HepG2 (cell line): ENCODE results near the gene CSTPP1. TPM values are rescaled to one million over a fixed set of nuclear protein-coding genes. Genes with fewer than 3 reads are reported as not detected.
A peak's percentile ranks its signal among the peaks of the same experiment; 100 is the strongest.

ENCODE experiments used
- BCL3 ChIP-seq: sonication (generic); formaldehyde crosslinking; IDR thresholded peaks from 2 replicates; pipeline ENCODE4 v1.5.1; 2020; ENCODE audit warnings: mild to moderate bottlenecking, missing genetic modification reagents, moderate library complexity
- CCAR2 ChIP-seq: fragments of 200-400 bp; formaldehyde crosslinking; optimal IDR thresholded peaks from 2 replicates; pipeline ENCODE3; 2018; ENCODE audit warnings: low read depth, mild to moderate bottlenecking, low read length, moderate library complexity
- E2F5 ChIP-seq: sonication (generic); formaldehyde crosslinking; conservative IDR thresholded peaks from 2 replicates; pipeline ENCODE4 v1.4.0; 2020; ENCODE audit warnings: missing genetic modification reagents
- EZH2 ChIP-seq: conservative IDR thresholded peaks from 2 replicates; pipeline ENCODE4 v1.6.1; 2012; ENCODE audit warnings: mild to moderate bottlenecking, low read depth, low read length, moderate library complexity
- GABPA ChIP-seq, 2 experiments: IDR thresholded peaks; 2 replicates each; pipeline ENCODE4 v1.6.1; 2011 to 2016; ENCODE audit warnings: low read depth in 2 of 2, low read length in 1 of 2, missing biosample characterization in 1 of 2, missing genetic modification characterization in 1 of 2
- NAIF1 ChIP-seq: sonication (generic); formaldehyde crosslinking; IDR thresholded peaks from 2 replicates; pipeline ENCODE4 v1.5.0; 2020; ENCODE audit warnings: mild to moderate bottlenecking, missing genetic modification reagents, borderline replicate concordance
- NPAS2 ChIP-seq: sonication (generic); formaldehyde crosslinking; IDR thresholded peaks from 2 replicates; pipeline ENCODE4 v1.8.0; 2022; ENCODE audit warnings: mild to moderate bottlenecking, missing genetic modification reagents, borderline replicate concordance
- SALL1 ChIP-seq: sonication (generic); formaldehyde crosslinking; IDR thresholded peaks from 2 replicates; pipeline ENCODE4 v1.8.0; 2022; ENCODE audit warnings: mild to moderate bottlenecking, missing genetic modification reagents
- SP1 ChIP-seq, 2 experiments: fragments of 450-650 bp in 1 of 2; sonication (generic) in 1 of 2; formaldehyde crosslinking in 1 of 2; IDR thresholded peaks; 2 replicates each; pipeline versions ENCODE4 v1.4.0 to v1.6.1; 2016 to 2020; ENCODE audit warnings: missing genetic modification reagents in 1 of 2
- STAT5B ChIP-seq: sonication (generic); formaldehyde crosslinking; IDR thresholded peaks from 2 replicates; pipeline ENCODE4 v1.4.0; 2020; ENCODE audit warnings: missing genetic modification reagents
- TFAP4 ChIP-seq: sonication (generic); IDR thresholded peaks from 2 replicates; pipeline ENCODE4 v1.6.1; 2016; ENCODE audit warnings: low read depth, borderline replicate concordance
- ZNF260 ChIP-seq: sonication (generic); formaldehyde crosslinking; IDR thresholded peaks from 2 replicates; pipeline ENCODE4 v1.4.0; 2020; ENCODE audit warnings: missing genetic modification reagents, low read depth, mild to moderate bottlenecking, borderline replicate concordance
- ZNF282 ChIP-seq: fragments of 450-650 bp; IDR thresholded peaks from 2 replicates; pipeline ENCODE4 v1.6.1; 2018; ENCODE audit not compliant: partially characterized antibody
- ZNF446 ChIP-seq: sonication (generic); formaldehyde crosslinking; IDR thresholded peaks from 2 replicates; pipeline ENCODE4 v1.5.0; 2020; ENCODE audit warnings: mild to moderate bottlenecking, missing genetic modification reagents
- ZNF674 ChIP-seq: sonication (generic); formaldehyde crosslinking; IDR thresholded peaks from 2 replicates; pipeline ENCODE4 v1.5.0; 2020; ENCODE audit warnings: low read depth, mild to moderate bottlenecking, missing genetic modification reagents
- ZNF678 ChIP-seq: sonication (generic); formaldehyde crosslinking; IDR thresholded peaks from 2 replicates; pipeline ENCODE4 v1.4.0; 2020; ENCODE audit warnings: mild to moderate bottlenecking, missing genetic modification reagents
- ZNF710 ChIP-seq: sonication (generic); formaldehyde crosslinking; IDR thresholded peaks from 2 replicates; pipeline ENCODE4 v1.5.0; 2020; ENCODE audit warnings: mild to moderate bottlenecking, missing genetic modification reagents, borderline replicate concordance
- polyA plus RNA-seq, 8 experiments: library from polyadenylated mRNA; depleted of rRNA in 3 of 8; stranded (reverse) in 7 of 8; unstranded in 1 of 8; fragments of >200 nt; fragmentation: Illumina TruSeq in 4 of 8; extraction: Trizol in 4 of 8; gene quantifications; 2 replicates each; pipeline versions ENCODE4 v1.2.1 to v1.2.3, GENCODE V29; 2011 to 2016; ENCODE audit warnings: low read depth in 4 of 8, missing spikeins in 1 of 8, mixed read lengths in 1 of 8; ENCODE audit not compliant: insufficient read depth in 1 of 8
- total RNA-seq, 5 experiments: library from RNA; depleted of rRNA; stranded (reverse); fragments of >200 nt; fragmentation: Illumina TruSeq; extraction: Trizol; gene quantifications; 2 replicates each; pipeline ENCODE4 v1.2.3, GENCODE V29; 2016; ENCODE audit warnings: low read depth in 1 of 5
- TF ChIP-seq, protein P1 (sequence below): sonication (generic); formaldehyde crosslinking; IDR thresholded peaks from 2 replicates; pipeline ENCODE4 v1.8.1; 2023; ENCODE audit warnings: mild to moderate bottlenecking, missing genetic modification reagents
- TF ChIP-seq, protein P2 (sequence below): IDR thresholded peaks from 2 replicates; pipeline ENCODE4 v1.6.1; 2016
- TF ChIP-seq, protein P3 (sequence below): sonication (generic); formaldehyde crosslinking; IDR thresholded peaks from 2 replicates; pipeline ENCODE4 v1.4.0; 2020; ENCODE audit warnings: missing genetic modification reagents, low read depth, mild to moderate bottlenecking, borderline replicate concordance

The CSTPP1 gene
- total and polyA plus RNA-seq, 2 of the 13 experiments (the other 11 are each of a cell fraction or from before 2014, with no cell fraction given): 12.3 to 14.6 TPM

DNA sequence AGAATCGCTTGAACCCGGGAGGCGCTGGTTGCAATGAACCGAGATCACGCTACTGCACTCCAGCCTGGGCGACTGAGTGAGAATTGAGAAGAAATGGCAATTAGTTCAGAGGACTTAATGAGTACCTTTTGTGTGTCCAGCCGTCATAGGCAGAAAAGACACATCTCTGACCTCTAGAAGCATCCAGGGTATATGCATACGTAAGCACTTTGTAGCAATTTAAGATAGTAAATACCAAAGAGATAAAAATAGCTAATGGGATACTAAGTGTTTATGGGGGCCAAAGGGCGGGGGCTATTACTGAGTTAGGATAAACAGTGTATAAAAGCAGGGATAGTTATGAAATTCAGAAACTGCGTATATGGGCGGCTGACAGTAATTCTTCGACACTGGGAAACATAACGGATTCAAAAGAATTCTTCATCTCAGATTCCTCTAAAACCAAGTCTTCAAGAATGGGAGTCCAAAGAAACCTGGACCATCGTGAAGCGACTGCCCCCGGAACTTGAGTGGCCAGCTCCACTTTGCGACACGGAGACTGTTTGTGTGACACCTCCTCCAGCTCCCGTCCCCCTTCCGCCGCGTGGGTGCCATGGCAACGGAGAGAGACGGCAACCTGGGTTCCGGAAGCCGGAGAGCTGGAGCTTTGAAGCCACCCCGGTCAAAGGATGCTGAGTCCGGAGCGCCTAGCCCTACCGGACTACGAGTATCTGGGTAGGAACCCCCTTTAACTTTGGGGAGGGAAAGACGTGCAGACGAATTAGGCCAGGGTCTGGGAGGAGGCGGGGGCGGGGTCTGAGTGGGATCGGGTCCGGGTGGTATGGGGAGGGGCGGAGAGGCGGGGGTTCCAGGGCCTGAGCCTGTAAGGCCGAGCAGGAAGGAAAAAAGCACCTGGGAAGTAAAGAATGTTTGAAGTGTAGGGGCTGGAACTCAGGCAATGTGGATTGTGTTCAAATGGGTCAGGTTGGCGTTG, at the start of gene CSTPP1 (continued):
- TF ChIP-seq NAIF1 (CRISPR knock-in tag) (no peak), ZNF282 (no peak), EZH2 (no peak), ZNF674 (CRISPR knock-in tag) (0 out of 2 replicates have a peak, but pooled peaks have one; percentile 47), BCL3 (no peak), SALL1 (CRISPR knock-in tag) (peak; percentile 71; the same call in 1 of the 2 replicates), TFAP4 (no peak), ZNF710 (CRISPR knock-in tag) (no peak), SP1 (IDR thresholded peaks at IDR 0.05) (no peak), SP1 (CRISPR knock-in tag; IDR thresholded peaks at IDR 0.05) (peak; percentile 71; the same call in 1 of the 2 replicates), ZNF446 (CRISPR knock-in tag) (no peak), ZNF678 (CRISPR knock-in tag) (no peak), ZNF260 (CRISPR knock-in tag) (no peak), E2F5 (CRISPR knock-in tag) (no peak), NPAS2 (CRISPR knock-in tag) (no peak), CCAR2 (peak; percentile 77), GABPA (IDR thresholded peaks at IDR 0.05; ENCODE audit: low read depth, low read length) (peak; percentile 89), GABPA (CRISPR knock-in tag; IDR thresholded peaks at IDR 0.05; ENCODE audit: low read depth) (peak; percentile 97), STAT5B (CRISPR knock-in tag) (peak; percentile 39; the same call in 1 of the 2 replicates)
- TF ChIP-seq, protein P1, sequence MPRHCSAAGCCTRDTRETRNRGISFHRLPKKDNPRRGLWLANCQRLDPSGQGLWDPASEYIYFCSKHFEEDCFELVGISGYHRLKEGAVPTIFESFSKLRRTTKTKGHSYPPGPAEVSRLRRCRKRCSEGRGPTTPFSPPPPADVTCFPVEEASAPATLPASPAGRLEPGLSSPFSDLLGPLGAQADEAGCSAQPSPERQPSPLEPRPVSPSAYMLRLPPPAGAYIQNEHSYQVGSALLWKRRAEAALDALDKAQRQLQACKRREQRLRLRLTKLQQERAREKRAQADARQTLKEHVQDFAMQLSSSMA (CRISPR knock-in tag): no peak
- TF ChIP-seq, protein P2, sequence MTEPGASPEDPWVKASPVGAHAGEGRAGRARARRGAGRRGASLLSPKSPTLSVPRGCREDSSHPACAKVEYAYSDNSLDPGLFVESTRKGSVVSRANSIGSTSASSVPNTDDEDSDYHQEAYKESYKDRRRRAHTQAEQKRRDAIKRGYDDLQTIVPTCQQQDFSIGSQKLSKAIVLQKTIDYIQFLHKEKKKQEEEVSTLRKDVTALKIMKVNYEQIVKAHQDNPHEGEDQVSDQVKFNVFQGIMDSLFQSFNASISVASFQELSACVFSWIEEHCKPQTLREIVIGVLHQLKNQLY (CRISPR knock-in tag): 0 out of 2 replicates have a peak, but pooled peaks have one; percentile 33
- TF ChIP-seq, protein P3, sequence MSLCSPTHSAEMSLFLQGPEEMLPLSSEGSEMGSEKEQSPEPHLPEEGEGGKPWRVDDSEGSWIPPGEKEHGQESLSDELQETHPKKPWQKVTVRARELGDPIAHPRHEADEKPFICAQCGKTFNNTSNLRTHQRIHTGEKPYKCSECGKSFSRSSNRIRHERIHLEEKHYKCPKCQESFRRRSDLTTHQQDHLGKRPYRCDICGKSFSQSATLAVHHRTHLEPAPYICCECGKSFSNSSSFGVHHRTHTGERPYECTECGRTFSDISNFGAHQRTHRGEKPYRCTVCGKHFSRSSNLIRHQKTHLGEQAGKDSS (CRISPR knock-in tag): peak; percentile 77; the same call in 1 of the 2 replicates
